ENCODE results near the gene IL19.
"Not testable (repeated sequence)": the region's sequence is repeated elsewhere in the genome, so short reads cannot be mapped to it uniquely, and the experiment has no call there.

IL19 gene

DNA sequence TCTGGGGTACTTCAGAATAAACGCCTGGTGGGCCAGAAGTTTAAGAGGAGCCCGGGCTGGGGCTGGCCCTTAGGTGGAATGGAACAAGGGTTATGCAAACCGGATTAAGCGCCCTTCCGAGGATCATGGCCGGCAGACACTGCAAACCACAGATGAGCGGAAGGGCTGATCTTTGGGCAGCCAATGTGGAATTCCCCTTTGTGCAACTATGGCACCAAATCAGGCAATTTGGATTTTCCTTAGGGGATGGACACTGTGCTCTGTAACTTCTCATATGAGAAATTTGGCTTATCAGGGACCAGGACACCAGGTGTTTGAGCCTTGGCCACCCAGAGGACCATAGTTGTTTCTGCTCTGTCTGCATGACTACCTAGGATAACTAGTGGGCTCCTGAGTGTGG lies 7.5 kb downstream of the IL19 start:
- no peak for DNase-seq

GRCh38 chr1:206778911-206779310 lies 8.3 kb downstream of the IL19 start:
- not testable (repeated sequence) for DNase-seq

DNA sequence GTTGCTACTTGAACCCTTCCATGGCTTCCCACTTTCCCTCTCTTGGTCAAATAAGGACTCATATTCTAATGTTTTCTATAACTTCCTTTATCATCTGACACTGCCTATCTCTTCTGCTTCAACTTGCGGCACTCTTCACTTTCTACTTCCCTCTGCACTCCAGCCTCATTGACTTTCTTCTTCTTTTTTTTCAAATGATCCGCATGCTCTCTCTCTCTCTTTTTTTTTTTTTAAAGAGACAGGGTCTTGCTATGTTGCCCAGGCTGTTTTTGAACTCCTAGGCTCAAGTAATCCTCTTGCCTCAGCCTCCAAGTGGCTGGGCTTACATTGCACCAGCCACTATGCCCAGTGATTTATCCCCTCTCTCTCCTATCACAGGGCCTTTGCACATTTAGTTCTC lies 9.1 kb downstream of the IL19 start:
- no peak for DNase-seq

- no peak for DNase-seq
Measured at GRCh38 chr1:206782448-206782847, 11.9 kb downstream of the IL19 start.

DNA sequence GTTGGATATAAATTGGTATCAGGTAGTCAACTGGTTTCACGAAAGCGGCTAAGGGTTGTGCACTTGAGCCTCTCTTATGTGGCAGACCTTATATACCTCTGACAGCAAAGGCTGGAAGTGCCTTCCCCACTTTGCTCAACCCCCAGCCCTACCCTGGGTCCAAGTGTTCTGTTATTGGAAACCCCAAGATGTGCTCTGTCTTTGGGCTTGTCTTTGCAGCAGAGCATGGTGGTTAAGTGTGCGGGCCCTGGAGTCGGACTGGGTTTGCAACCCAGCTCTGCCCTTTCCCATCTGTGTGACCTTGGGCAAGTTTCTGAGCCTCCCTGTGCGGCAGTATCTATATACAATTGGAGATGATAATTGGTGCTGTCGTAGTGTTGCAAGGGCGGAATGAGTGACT lies 12.9 kb downstream of the IL19 start:
- no peak for DNase-seq

GRCh38 chr1:206784471-206784903 lies 13.9 kb downstream of the IL19 start:
- peak; percentile 83 for DNase-seq

GRCh38 chr1:206785182-206785765 lies 14.7 kb downstream of the IL19 start:
- DNase-seq, result no peak

DNA sequence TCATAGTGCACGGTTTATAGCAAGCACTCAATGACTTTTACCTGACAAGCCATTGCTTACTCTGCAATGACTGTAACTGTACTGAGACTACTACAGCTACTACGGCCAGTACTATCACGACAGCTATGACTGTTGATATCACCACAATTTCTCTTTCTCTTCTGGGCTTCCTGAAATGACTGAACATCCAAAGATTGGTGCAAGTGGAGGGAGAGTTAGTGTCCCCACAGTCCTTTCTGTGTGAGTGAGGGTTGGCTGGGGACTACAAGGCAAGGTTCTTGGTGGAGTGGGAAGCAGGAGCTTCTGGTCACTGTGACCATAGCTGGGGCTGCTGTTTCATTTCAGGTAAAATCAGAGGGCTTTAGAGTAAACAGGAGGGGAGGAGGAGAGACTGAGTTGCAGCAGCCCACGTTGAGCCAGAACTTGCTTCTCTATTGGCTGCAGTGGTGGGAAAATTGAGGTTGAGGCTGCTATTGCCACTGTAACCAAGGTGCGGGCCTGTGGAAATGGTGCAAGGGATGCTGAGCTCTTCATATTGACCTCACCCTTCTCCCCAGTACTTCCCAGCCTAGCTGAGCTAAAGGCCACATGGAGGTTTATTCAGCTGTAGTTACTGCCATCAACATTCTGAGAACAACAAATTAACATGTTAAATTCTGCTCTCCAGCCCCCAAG lies 15.8 kb downstream of the IL19 start:
- DNase-seq, result no peak

DNA sequence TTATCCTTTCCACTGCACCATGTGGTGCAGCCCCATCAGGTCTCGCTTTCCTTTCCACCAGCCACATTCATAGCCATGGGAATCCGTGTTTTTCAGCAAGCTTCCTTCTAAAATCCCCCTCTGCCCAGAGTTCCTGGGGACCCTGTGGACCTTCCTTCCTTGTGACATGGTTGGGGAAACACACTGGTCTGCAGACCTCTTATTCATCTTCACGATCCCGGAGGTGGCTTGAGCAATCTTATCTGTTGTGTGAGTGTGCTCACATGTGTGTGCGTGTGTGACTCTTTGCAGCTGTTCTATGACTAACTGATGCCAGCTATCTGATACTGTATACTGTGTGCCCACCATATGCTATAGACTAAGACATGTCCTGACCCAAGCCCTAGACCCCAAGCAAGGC lies 17.3 kb downstream of the IL19 start:
- no peak for DNase-seq

- DNase-seq, result no peak
Measured at GRCh38 chr1:206788487-206789050, 18.0 kb downstream of the IL19 start.

DNA sequence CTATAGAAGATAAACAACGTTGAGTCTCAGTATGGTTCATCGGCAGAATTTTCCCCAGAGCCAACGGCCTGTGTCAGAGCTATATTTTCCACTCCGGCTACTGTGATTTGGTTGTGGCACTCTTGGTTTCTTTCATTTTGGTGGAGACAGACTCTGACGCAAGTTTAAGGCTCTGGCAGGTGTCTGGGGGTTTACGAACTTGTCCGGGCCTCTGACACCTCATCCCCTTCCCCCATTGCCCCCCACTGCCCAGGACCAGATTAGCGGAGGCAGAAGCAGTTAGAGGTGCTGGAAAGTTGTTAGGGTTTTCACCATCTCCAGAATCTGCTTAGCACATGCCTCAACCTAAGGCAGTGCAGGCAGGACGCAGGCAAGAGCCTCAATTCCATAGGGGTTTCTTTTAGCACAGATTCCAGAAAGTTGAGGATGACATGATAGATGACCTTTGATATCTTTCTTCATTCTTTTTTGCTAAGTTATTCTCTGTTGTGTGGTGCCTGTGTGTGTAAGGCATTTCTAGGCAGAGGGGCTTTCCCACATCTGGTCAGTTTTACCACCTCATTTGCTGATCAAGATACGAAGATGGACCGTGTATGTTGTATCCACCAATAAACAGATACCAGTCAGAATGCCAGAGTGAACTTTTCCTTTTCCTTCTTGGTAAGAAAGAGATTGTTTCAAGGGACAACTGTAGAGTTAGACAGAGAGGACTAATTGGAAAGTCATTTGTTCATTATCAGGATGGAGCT lies 20.1 kb downstream of the IL19 start:
- no peak for DNase-seq

DNA sequence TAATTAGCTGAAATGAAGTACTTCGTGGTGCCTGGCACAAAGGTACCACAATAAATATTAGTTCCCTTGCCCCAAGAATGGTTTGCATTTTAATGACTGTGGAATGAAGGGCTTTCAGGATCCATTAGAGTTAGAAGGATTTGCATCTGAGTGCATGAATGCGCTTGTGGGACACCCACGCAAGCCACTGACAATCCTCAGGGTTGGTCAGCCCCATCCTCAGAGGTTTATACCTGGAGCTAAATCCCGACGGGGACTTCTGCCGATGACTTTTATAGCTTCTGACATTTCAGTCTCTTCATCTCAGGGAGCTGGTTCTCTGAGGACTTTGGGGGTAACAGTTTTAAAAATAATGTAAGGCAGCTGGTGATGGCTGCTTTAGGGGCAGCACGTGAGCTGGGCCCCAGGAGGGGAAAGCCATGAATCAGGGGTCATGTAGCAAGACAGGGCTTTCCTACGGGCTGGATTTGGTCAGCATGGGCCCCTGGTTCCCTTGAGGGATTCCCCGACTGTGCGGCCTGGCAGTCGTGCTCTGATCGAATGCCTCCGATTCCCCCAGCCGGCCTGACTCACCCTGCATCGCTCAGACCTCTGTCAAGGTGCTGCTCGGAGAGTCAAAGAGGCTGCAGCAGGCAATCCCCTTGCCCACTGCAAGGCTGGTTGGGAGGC lies 22.5 kb downstream of the IL19 start:
- no peak for DNase-seq

DNA sequence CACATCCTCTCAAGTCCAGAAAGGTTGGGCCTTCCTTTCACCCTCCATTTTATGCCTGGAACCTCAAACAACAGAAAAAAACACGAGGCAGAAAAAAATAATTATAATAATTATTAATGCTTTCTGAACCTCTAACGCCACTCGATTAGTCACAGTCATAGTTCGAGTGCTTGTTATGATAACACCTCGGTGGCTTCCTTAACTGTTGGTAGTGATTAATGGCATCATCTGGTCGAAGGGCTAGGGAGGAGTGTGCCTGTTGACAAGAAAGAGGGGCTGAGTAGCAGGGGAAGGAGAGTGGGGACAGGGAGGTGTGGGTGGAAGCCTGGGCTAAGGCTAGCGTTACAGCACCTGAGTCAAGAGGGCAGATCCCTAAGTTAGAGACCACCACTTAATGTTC lies 23.0 kb downstream of the IL19 start:
- no peak for DNase-seq

- DNase-seq, result no peak
Measured at GRCh38 chr1:206794294-206794908, 23.8 kb downstream of the IL19 start.

GRCh38 chr1:206796116-206796515 lies 25.5 kb downstream of the IL19 start:
- DNase-seq, result no peak

- no peak for DNase-seq
Measured at GRCh38 chr1:206796981-206797402, 26.4 kb downstream of the IL19 start.

GRCh38 chr1:206797534-206798383 lies 27.2 kb downstream of the IL19 start:
- DNase-seq, result peak; percentile 61

- DNase-seq, result no peak
Measured at GRCh38 chr1:206798384-206798996, 27.9 kb downstream of the IL19 start.

DNA sequence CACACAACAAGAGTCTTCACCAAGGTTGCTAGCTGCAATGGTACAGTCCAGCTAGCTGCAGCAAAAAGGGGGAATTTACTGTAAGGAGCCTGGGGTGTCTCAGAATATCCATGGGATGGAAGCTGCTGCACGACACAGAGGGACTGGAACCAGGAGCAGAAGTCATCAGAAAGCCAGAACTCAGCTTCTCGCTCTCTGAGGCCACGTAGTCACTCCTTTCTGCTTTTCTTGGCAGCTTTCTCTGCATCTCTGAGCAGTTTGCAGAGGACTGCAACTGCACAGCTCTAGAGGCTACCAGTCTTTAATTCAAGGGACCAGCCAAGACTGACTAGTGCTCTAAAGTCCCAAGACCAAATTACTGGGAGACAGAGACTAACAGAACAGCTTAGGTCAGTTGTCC lies 28.7 kb downstream of the IL19 start:
- no peak for DNase-seq

DNA sequence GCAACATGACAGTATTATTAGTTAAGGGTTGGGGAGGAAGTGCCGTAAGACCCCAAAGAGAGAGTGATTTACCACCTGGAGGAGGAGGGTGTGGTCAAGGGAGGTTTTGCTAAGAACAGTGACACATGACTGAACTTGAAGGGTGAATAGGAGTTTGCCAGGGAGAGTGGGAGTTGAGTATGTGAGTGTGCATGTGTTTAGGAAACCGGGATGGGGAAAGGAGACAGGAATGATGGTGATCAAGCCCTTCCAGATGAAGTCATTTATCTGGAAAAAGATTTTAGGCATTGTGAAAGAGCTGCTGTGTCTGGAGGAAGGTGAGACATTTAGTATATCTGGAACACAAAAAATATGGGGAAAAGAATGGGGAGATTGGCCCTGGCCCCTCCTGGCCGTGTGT lies 29.8 kb downstream of the IL19 start:
- DNase-seq, result no peak

DNA sequence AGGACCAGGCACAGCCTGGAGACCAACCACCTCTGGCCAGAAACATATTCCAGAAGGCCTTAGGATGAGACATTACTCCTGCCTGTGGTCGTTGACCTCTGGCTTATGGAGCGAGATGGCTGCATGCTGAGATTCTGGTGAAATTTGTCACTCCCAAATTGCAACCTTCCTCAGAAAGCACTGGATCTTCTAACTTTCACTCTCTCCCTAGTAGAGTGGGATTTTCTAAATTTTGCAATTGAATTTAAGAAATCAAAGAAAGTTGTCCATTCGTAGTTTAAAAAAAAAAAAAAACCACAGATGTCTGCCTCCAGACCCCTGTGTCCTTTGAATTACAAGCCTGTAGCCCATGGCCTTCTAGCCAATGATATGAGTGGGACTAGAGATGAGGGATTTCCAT lies 30.3 kb downstream of the IL19 start:
- DNase-seq, result no peak
